Measurements from ENCODE around the gene VDAC2. TPM values are rescaled to one million over a fixed set of nuclear protein-coding genes. Genes with fewer than 3 reads are reported as not detected.
A peak's percentile ranks its signal among the peaks of the same experiment; 100 is the strongest.

The VDAC2 gene
- total and polyA plus RNA-seq, 5 donors = 362 to 429 (median 371) TPM

DNA sequence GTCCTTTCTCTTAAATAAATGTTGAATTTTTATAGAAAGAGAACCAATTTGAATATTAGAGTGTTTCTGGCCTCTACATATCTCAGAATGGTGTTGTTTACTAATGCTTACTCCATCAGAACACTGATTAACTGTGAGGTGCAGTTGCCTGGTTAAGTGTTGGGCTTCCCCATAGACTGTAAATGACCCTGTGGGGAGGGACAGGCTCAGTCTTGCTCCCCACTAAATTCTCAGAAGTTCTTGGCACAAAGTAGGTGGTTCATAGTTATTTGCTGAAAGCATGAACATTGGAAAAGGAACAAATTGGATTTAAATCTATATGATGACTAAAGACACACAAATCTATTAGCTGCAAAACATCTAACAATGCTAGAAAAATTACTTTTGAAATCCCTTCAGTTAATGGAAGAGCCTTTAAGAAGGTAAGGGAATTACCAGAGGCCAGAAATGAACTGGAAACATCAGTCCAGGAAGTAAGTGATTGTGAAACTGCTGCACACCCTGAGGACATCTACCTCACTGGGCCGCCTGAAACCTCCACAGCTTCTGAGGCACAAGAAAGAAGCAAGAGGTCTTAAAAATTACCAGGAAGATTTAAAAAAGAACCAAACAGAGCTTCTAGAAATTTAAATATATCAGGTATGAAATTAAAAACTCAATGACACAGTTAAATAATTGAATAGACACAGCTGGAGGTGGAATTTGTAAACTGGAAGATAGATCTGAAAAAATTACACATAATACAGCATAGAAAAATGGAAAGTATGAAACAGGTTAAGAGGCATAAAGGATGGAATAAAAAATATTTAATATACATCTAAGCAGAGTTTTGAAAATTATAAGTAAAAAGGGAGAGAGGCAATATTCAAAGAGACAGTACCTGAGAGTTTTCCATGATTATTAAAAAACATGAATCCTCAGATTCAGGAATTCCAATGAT is 43.0 kb downstream of the VDAC2 start:
- ATAC-seq (no peak), DNase-seq (no peak)
- WGBS = 97% methylated on average over 1 of the region's 1 CpG
- Histone ChIP-seq H3K4me3 (ENCODE audit: low read length) (no peak overlapping the region), H3K9me3 (ENCODE audit: control insufficient read depth, low read length) (peaks cover 2% of the 10 kb centered on the region), H3K27ac (ENCODE audit: low read length) (no peak overlapping the region), H3K4me1 (ENCODE audit: control insufficient read depth, insufficient read depth, low read length) (no peaks in the 10 kb centered on the region), H3K27me3 (ENCODE audit: control insufficient read depth, insufficient read depth) (no peaks in the 10 kb centered on the region)
- intact Hi-C loops (cut with DNase I) = no loop called here

DNA sequence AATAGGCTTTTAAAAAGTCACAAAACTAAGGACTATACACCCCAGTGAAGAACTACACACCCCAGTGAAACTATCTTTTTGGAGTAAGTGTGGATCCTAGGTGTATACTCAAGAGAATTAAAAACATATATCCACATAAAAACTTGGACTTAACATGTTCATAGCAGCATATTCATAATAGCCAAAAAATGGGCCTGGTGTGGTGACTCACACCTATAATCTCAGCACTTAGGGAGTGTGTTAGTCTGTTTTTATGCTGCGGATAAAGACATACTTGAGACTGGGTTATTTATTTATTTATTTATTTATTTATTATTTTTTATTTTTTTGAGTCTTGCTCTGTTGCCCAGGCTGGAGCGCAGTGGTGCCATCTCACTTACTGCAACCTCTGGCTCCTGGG is 44.1 kb downstream of the VDAC2 start:
- DNase-seq = no peak
- intact Hi-C loops (cut with DNase I) = no loop called here
- Histone ChIP-seq H3K4me1 (ENCODE audit: control insufficient read depth, insufficient read depth, low read length) (no peaks in the 10 kb centered on the region), H3K9me3 (ENCODE audit: control insufficient read depth, low read length) (peaks cover 2% of the 10 kb centered on the region), H3K27me3 (ENCODE audit: control insufficient read depth, insufficient read depth) (no peaks in the 10 kb centered on the region), H3K4me3 (ENCODE audit: low read length) (no peak overlapping the region), H3K27ac (ENCODE audit: low read length) (no peak overlapping the region)
- ATAC-seq = no peak
- WGBS = 97% methylated on average over 2 of the region's 2 CpGs

DNA sequence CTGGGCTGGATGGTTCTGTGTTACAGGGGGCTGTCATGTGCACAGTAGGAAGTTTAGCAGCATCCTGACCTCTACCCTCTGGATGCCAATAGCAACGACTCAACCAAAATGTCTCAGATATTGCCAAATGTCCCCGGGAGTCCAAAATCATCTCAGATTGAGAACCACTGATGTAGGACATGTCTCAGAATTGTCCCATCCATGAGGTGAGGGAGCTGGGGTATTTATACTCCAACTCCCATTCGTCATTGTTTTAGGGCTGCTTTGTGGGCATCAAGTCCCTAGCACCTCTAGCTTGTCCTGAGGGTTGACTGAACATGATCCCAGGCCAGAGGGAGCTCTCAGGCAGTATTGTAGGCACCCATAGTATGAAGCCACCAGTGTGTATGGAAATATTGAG is 50.4 kb downstream of the VDAC2 start:
- Histone ChIP-seq H3K27me3 (ENCODE audit: control insufficient read depth, insufficient read depth) (no peaks in the 10 kb centered on the region), H3K4me3 (ENCODE audit: low read length) (no peak overlapping the region), H3K4me1 (ENCODE audit: control insufficient read depth, insufficient read depth, low read length) (no peaks in the 10 kb centered on the region), H3K27ac (ENCODE audit: low read length) (no peak overlapping the region), H3K9me3 (ENCODE audit: control insufficient read depth, low read length) (no peaks in the 10 kb centered on the region)
- WGBS = 78% methylated on average over 3 of the region's 3 CpGs
- ATAC-seq (no peak), DNase-seq (no peak)
- intact Hi-C loops (cut with DNase I) = no loop called here

DNA sequence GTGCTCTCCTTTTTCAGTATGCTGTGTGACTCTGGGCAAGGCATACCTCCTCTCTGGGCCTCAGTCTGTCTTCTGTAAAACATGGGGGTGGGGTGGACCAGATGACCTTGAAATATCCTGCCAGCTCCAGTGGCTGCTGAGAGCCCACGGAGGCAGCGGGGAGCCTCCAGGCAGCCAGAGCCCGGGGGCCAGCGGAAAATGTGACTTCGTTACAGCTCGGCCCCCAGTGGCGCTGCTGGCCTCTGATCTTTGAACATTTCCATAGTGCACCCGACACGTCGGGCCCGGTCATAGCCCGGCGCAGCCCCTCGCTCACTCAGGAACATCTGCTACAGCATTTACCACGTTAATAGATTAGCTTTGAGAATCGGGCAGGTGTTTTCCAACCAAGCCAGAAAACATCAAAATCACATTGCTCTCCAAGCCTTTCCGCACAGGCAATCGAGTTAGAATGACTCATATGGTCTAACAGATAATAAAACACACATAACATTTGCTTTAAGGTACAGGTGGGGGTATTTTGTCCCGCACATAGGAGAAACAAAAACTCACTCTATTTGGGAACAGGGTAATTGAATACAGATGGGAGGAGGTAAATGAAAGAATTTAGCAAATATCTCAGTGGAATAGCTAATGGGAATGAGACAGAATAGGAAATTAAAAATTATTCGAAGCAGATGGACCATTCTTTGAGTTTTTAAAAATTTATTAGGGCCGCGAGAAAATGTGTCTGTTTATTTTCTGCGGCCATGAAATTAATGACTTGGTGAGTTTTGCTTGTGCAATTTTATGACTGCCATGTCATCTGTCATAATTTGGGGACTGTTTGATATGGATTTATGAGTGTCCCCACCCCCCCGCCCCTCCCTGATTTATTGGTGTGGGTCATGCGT is 51.5 kb downstream of the VDAC2 start:
- Histone ChIP-seq H3K4me3 (ENCODE audit: low read length) (no peak overlapping the region), H3K27ac (ENCODE audit: low read length) (no peak overlapping the region), H3K27me3 (ENCODE audit: control insufficient read depth, insufficient read depth) (no peaks in the 10 kb centered on the region), H3K4me1 (ENCODE audit: control insufficient read depth, insufficient read depth, low read length) (no peaks in the 10 kb centered on the region), H3K9me3 (ENCODE audit: control insufficient read depth, low read length) (no peaks in the 10 kb centered on the region)
- intact Hi-C loops (cut with DNase I) = no loop called here
- DNase-seq = no peak
- ATAC-seq = no peak
- 71% methylated on average over 25 of the region's 25 CpGs for WGBS

DNA sequence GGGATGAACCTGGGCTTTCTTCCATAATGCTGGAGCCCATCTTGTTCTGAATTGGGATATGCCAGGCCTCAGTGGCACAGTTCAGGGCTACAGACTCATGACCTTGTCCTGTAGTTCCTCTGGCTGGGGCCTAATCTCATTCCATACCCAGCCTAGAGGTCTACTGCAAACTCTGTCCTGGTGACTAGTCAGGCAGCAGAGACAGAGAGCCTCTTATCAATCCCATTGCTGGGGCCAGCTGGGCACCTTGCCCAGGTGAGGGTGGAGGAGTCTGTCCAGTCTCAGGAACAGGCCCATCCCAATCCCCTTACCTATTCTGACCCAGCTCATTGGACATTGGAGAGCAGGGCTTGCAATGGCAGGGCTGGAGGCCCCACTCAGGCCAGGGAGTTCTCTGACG is 53.2 kb downstream of the VDAC2 start:
- ATAC-seq (peak in 1 of 2 donors; percentile 16), DNase-seq (no peak)
- Histone ChIP-seq H3K9me3 (ENCODE audit: control insufficient read depth, low read length) (no peaks in the 10 kb centered on the region), H3K4me3 (ENCODE audit: low read length) (no peak overlapping the region), H3K4me1 (ENCODE audit: control insufficient read depth, insufficient read depth, low read length) (no peaks in the 10 kb centered on the region), H3K27ac (ENCODE audit: low read length) (no peak overlapping the region), H3K27me3 (ENCODE audit: control insufficient read depth, insufficient read depth) (no peaks in the 10 kb centered on the region)
- 100% methylated on average over 1 of the region's 1 CpG for WGBS
- intact Hi-C loops (cut with DNase I) = no loop called here

DNA sequence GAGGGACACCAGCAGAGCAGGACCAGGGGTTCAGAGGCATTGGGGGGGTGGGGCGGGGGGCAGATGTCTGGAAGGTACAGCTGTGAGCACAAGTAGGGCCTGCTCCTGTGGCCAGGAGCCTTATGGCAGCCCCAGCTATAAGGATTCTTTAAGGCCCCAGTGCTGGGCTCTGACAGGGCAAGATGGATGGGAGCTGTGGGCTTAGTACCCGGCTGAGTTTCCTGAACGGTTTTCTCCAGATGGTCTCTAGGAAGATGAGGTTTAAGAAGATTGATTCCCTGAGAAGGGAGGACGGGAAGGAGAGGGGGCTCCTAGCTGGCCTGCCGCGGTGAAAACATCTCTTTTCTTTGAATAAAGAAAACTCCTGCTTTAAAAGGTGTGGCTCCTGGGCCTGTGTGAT is 55.3 kb downstream of the VDAC2 start:
- ATAC-seq = no peak
- intact Hi-C loops (cut with DNase I) = no loop called here
- Histone ChIP-seq H3K4me1 (ENCODE audit: control insufficient read depth, insufficient read depth, low read length) (no peaks in the 10 kb centered on the region), H3K9me3 (ENCODE audit: control insufficient read depth, low read length) (no peaks in the 10 kb centered on the region), H3K27me3 (ENCODE audit: control insufficient read depth, insufficient read depth) (no peaks in the 10 kb centered on the region), H3K4me3 (ENCODE audit: low read length) (no peak overlapping the region), H3K27ac (ENCODE audit: low read length) (no peak overlapping the region)
- WGBS = 67% methylated on average over 6 of the region's 6 CpGs
- no peak for DNase-seq

DNA sequence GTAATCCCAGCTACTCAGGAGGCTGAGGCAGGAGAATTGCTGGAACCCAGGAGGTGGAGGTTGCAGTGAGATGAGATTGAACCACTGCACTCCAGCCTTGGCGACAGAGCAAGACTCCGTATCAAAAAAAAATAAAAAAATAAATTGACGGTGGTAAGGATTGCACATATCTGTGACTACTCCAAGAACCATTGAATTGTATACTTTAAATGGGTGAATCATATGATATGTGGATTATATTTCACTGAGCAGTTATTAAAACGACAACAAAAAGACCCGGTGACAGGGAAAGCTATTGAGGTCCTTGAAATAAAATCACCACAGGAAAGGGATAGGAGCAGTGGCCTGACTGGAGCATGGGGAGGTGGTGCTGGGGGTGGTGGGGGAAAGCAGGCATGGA is 56.3 kb downstream of the VDAC2 start:
- no peaks in the 10 kb centered on the region for H3K4me1 ChIP-seq (ENCODE audit: control insufficient read depth, insufficient read depth, low read length)
- intact Hi-C loops (cut with DNase I) = no loop called here
- DNase-seq (no peak), ATAC-seq (no peak)
- H3K27me3 ChIP-seq (ENCODE audit: control insufficient read depth, insufficient read depth) = no peaks in the 10 kb centered on the region
- H3K4me3 ChIP-seq (ENCODE audit: low read length) = no peak overlapping the region
- no peaks in the 10 kb centered on the region for H3K9me3 ChIP-seq (ENCODE audit: control insufficient read depth, low read length)
- no peak overlapping the region for H3K27ac ChIP-seq (ENCODE audit: low read length)
- 84% methylated on average over 5 of the region's 5 CpGs for WGBS

DNA sequence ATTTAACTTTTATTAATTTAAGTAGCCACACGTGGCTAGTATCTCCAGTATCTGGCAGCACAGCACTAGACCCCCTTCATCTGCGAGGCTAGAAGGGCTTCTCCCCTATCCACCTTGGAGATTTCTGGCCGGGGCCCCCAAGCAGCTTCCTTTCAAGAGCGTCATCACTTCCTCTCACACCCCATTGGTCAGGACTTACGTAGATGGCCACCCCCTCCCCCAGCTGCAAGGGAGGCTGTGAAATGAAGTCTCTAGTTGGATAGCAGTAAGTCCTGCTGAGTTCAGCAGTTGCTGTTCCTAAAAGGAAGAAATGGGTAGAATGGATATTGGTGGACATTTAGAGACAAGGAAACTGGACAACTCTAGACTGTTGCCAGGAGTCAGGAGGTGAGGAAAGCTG is 59.0 kb downstream of the VDAC2 start:
- Histone ChIP-seq H3K27me3 (ENCODE audit: control insufficient read depth, insufficient read depth) (no peaks in the 10 kb centered on the region), H3K4me1 (ENCODE audit: control insufficient read depth, insufficient read depth, low read length) (no peaks in the 10 kb centered on the region), H3K9me3 (ENCODE audit: control insufficient read depth, low read length) (no peaks in the 10 kb centered on the region), H3K27ac (ENCODE audit: low read length) (no peak overlapping the region), H3K4me3 (ENCODE audit: low read length) (no peak overlapping the region)
- no peak for DNase-seq
- intact Hi-C loops (cut with DNase I) = no loop called here
- no peak for ATAC-seq
- 84% methylated on average over 5 of the region's 5 CpGs for WGBS

DNA sequence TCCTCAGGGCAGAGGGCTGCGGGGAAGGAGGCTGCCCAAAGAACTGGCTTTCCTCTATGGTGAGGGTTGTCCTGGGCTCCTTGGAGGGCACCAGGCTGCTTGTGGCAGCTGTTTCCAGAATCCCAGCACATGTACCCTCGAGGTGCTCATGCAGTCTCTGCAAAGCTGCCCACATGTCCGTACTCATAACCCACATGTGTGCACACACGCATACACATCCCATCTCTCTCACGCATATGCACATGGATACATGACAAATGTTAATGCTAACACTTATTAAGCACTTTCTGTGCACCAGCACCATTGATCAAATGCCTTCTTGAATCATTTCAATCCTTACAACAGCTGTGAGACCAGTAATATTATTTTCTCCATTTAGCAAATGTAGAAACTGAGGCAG is 61.5 kb downstream of the VDAC2 start:
- WGBS = 90% methylated on average over 5 of the region's 5 CpGs

DNA sequence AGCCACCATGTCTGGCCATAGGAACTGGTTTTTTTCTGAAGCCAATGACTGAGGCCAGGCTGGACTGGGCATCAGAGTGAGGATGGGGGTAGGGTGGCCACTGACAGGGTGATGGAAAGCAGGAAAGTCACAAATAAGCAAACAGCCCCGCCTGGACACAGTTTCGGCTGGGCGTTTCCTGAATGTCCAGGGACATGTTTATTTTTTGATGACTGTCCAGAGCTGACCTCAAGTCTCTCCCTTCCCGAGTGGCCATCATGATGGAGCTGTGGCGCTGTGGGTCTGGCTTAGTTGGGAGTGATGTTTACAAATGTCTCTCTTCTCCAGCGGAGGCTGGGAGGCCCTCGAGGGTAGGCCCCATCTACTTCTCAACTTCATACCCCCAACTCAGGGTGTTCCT is 62.3 kb downstream of the VDAC2 start:
- Histone ChIP-seq H3K4me1 (ENCODE audit: control insufficient read depth, insufficient read depth, low read length) (no peaks in the 10 kb centered on the region), H3K4me3 (ENCODE audit: low read length) (no peak overlapping the region), H3K27me3 (ENCODE audit: control insufficient read depth, insufficient read depth) (no peaks in the 10 kb centered on the region), H3K9me3 (ENCODE audit: control insufficient read depth, low read length) (no peaks in the 10 kb centered on the region), H3K27ac (ENCODE audit: low read length) (no peak overlapping the region)
- DNase-seq = peak in 1 of 3 donors; percentile 58
- peak; percentile 44 to 52 for ATAC-seq
- intact Hi-C loops (cut with DNase I) = no loop called here
- 25% methylated on average over 7 of the region's 7 CpGs for WGBS

More for the DNA sequence above, 61.5 kb downstream of the VDAC2 start:
- no peak for ATAC-seq
- DNase-seq = no peak
- intact Hi-C loops (cut with DNase I) = no loop called here
- H3K27me3 ChIP-seq (ENCODE audit: control insufficient read depth, insufficient read depth) = no peaks in the 10 kb centered on the region
- no peaks in the 10 kb centered on the region for H3K4me1 ChIP-seq (ENCODE audit: control insufficient read depth, insufficient read depth, low read length)
- H3K9me3 ChIP-seq (ENCODE audit: control insufficient read depth, low read length) = no peaks in the 10 kb centered on the region
- no peak overlapping the region for H3K4me3 ChIP-seq (ENCODE audit: low read length)
- H3K27ac ChIP-seq (ENCODE audit: low read length) = no peak overlapping the region

Data from right cardiac atrium (tissue), 5 donors.